Glutamatergic neuron (in vitro differentiated cells): ENCODE measurements around the gene JAKMIP2. TPM values are rescaled to one million over a fixed set of nuclear protein-coding genes. Genes with fewer than 3 reads are reported as not detected.

Experiments used
- DNase-seq: peaks from one replicate; pipeline ENCODE4 v3.0.0; 2022
- H3K27ac Mint-ChIP-seq: one replicate; pipeline ENCODE4 v1.8.0; 2020; ENCODE audit warnings: mild to moderate bottlenecking, mixed read lengths, inconsistent platforms; ENCODE audit not compliant: unreplicated experiment
- H3K27me3 Mint-ChIP-seq: one replicate; pipeline ENCODE4 v1.8.0; 2020; ENCODE audit warnings: mild to moderate bottlenecking, moderate library complexity, mixed read lengths, inconsistent platforms; ENCODE audit not compliant: unreplicated experiment
- H3K36me3 Mint-ChIP-seq: one replicate; pipeline ENCODE4 v1.8.0; 2020; ENCODE audit warnings: mild to moderate bottlenecking, mixed read lengths, inconsistent platforms; ENCODE audit not compliant: unreplicated experiment
- H3K4me1 Mint-ChIP-seq: one replicate; pipeline ENCODE4 v1.8.0; 2020; ENCODE audit warnings: mild to moderate bottlenecking, low read depth, mixed read lengths, inconsistent platforms; ENCODE audit not compliant: unreplicated experiment
- H3K4me3 Mint-ChIP-seq: one replicate; pipeline ENCODE4 v1.8.0; 2020; ENCODE audit warnings: mild to moderate bottlenecking, mixed read lengths, inconsistent platforms; ENCODE audit not compliant: unreplicated experiment
- H3K9me3 Mint-ChIP-seq: one replicate; pipeline ENCODE4 v1.8.0; 2020; ENCODE audit warnings: mild to moderate bottlenecking, moderate library complexity, mixed read lengths, inconsistent platforms; ENCODE audit not compliant: unreplicated experiment
- CTCF ChIP-seq: fragments of 200-600 bp; sonication (generic); IDR thresholded peaks from one replicate; pipeline ENCODE4 v1.5.0; 2021; ENCODE audit not compliant: partially characterized antibody, unreplicated experiment
- total RNA-seq: library from RNA; stranded (reverse); fragmentation: NEBNext Ultra II Directional; extraction: Animal tissue kit (Norgen Biotek cat#: 25700); gene quantifications from one replicate; pipeline ENCODE4 v1.2.1, GENCODE V29; 2021; ENCODE audit not compliant: unreplicated experiment

The JAKMIP2 gene
- total RNA-seq, 1 donor from 2014 or later: 88.2 TPM

DNA sequence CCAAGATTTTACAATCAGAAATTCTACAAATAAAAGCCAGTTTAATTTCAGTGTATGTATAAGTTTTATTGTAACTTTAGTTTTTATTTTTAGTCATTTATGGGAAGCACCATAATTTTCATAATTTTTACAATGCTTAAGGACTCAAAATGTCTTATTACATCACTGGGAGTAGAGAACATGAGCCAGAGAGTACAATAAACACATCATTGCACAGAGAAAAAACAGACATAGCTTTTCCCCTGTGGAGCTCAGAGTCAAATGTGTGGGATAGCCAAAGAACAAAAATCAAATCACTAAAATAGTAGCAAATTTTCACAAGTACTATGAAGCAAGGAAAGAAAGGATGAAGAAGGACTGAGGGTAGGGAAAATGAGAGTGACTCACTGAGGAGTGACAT is 5.5 kb upstream of the JAKMIP2 start:
- Mint-ChIP-seq H3K4me1 (peaks cover 3% of the 10 kb centered on the region), H3K27ac (no peak overlapping the region), H3K4me3 (no peak overlapping the region), H3K36me3 (no peaks in the 10 kb centered on the region), H3K27me3 (no peaks in the 10 kb centered on the region), H3K9me3 (no peaks in the 10 kb centered on the region)
- DNase-seq: no peak
- no peak for TF ChIP-seq CTCF

DNA sequence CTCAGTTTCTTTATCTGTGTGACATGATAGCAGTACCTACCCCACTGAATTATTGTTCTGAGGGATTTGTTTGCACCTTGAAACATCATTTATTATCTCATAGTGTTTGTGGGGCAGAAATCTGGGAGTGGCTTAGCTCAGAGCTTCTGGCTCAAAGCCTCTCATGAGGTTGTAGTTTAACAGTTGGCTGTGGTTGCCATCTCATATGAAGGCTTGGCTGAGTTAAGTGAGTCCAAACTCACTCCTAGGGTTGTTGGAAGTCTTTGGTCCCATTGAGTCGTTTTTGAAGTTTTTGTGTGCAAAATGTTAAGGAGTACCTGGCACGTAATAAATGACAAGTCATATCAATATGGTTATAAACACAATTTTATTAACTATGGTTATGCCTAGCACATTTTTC is 3.6 kb upstream of the JAKMIP2 start:
- H3K36me3 Mint-ChIP-seq: no peaks in the 10 kb centered on the region
- no peak for DNase-seq
- no peak overlapping the region for H3K27ac Mint-ChIP-seq
- peaks cover 3% of the 10 kb centered on the region for H3K4me1 Mint-ChIP-seq
- H3K4me3 Mint-ChIP-seq: no peak overlapping the region
- peaks cover 1% of the 10 kb centered on the region for H3K27me3 Mint-ChIP-seq
- no peak for TF ChIP-seq CTCF
- H3K9me3 Mint-ChIP-seq: peaks cover 3% of the 10 kb centered on the region

GRCh38 chr5:147784146-147784987 is 1.8 kb upstream of the JAKMIP2 start:
- Mint-ChIP-seq H3K27me3 (peaks cover 4% of the 10 kb centered on the region), H3K27ac (peak overlapping the region; percentile 39), H3K4me1 (peaks cover 5% of the 10 kb centered on the region), H3K9me3 (peaks cover 3% of the 10 kb centered on the region), H3K36me3 (no peaks in the 10 kb centered on the region), H3K4me3 (no peak overlapping the region)
- TF ChIP-seq CTCF: no peak
- DNase-seq: no peak

DNA sequence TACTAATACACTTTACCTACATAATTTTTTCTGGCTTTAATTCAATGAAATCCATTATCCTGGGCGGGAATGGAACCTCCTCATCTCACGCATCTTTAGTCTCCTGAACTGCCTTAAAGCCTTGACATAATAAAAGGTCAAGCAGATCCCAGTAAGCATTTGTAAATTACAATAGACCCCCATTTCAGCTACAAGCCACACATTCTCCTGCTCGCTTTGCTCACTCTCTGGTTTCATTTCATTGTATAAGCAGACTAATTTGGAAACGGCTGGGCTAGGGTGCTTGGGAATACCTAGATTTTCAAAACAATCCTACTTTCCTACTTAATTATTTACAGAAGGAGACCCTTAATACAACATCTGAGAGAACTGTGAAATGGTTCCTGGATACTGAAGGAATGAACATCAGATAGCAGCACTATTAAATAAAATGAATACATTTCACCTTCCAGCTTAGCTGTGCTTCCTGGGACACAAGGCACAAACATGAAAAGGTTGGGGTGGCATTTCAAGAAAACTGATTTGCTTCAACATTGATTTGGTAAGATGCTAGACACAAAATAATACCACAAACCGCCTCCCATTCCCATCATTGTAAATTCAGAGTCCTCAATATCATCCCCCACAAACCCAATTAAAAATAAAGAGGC is 1.5 kb downstream of the JAKMIP2 start:
- Mint-ChIP-seq H3K27me3 (peaks cover 4% of the 10 kb centered on the region), H3K9me3 (peaks cover 3% of the 10 kb centered on the region), H3K27ac (peak overlapping the region; percentile 98), H3K4me3 (peak overlapping the region; percentile 94), H3K36me3 (no peaks in the 10 kb centered on the region), H3K4me1 (peaks cover 14% of the 10 kb centered on the region)
- no peak for TF ChIP-seq CTCF
- DNase-seq: no peak

DNA sequence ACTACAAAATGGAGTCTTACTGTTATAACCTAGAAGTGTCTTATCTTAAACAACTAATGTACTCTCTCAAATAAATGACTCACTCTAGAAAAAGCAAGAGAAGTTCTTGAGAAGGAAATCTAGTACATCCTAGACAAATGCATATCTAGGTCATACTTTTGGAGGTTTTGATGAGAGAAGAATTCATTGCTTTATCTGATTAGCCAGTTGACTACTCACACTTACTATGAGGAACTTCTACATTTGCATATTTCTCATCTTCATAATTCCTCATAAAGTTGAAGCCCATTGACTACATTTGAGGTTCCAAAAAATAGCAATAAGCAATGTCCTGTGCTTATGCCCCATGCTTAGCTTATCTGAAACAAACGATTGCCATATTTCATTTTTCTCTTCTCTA is 2.8 kb downstream of the JAKMIP2 start:
- Mint-ChIP-seq H3K4me3 (peak overlapping the region; percentile 94), H3K27ac (peak overlapping the region; percentile 98), H3K4me1 (peaks cover 16% of the 10 kb centered on the region), H3K27me3 (peaks cover 4% of the 10 kb centered on the region), H3K9me3 (peaks cover 3% of the 10 kb centered on the region), H3K36me3 (no peaks in the 10 kb centered on the region)
- no peak for TF ChIP-seq CTCF
- no peak for DNase-seq
